ENCODE data around the gene AOAH. TPM values are rescaled to one million over a fixed set of nuclear protein-coding genes. Genes with fewer than 3 reads are reported as not detected.

AOAH gene
- total RNA-seq, 1 donor from 2014 or later, result not detected

DNA sequence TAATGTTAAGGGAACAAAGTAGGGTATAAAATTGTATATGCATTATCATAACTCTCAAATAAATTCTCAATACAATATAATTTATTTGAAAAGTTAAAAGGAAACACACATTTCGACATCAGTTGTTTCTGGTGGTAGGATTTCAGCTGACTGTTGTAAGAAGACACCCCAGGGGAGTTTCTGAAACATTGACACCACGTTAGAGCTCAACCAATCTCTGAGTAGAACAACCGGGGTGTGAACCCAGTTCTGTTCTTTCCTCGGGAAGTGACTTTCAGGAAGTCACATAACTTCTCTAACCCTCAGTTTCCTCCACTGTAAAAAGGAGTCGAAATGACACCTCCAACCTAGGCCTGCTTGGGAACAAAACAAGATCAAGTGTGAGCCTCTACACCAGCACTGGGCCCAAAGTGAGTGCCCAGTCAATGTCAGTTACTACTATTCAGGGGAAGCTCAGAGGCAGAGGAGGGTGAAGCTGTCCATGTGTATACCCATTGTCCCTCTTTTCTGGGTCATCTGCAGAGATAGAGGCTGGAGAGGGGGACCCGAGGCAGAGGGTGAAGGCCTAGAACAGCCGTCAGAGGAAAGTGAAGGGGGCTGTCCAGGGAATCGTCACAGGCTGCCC lies 67.1 kb downstream of the AOAH start:
- TF ChIP-seq, protein P1, sequence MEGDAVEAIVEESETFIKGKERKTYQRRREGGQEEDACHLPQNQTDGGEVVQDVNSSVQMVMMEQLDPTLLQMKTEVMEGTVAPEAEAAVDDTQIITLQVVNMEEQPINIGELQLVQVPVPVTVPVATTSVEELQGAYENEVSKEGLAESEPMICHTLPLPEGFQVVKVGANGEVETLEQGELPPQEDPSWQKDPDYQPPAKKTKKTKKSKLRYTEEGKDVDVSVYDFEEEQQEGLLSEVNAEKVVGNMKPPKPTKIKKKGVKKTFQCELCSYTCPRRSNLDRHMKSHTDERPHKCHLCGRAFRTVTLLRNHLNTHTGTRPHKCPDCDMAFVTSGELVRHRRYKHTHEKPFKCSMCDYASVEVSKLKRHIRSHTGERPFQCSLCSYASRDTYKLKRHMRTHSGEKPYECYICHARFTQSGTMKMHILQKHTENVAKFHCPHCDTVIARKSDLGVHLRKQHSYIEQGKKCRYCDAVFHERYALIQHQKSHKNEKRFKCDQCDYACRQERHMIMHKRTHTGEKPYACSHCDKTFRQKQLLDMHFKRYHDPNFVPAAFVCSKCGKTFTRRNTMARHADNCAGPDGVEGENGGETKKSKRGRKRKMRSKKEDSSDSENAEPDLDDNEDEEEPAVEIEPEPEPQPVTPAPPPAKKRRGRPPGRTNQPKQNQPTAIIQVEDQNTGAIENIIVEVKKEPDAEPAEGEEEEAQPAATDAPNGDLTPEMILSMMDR (conservative IDR thresholded peaks at IDR 0.05), result no peak
- H3K27me3 Mint-ChIP-seq (ENCODE audit: low read depth), result no peaks in the 10 kb centered on the region
- no peak for DNase-seq (ENCODE audit: low read depth, low spot score)
- H3K4me3 Mint-ChIP-seq, result no peak overlapping the region
- H3K4me1 Mint-ChIP-seq, result peaks cover 58% of the 10 kb centered on the region
- no peaks in the 10 kb centered on the region for H3K36me3 Mint-ChIP-seq (ENCODE audit: low read depth)
- H3K27ac Mint-ChIP-seq (ENCODE audit: unreplicated experiment), result no peak overlapping the region
- no peaks in the 10 kb centered on the region for H3K9me3 Mint-ChIP-seq

DNA sequence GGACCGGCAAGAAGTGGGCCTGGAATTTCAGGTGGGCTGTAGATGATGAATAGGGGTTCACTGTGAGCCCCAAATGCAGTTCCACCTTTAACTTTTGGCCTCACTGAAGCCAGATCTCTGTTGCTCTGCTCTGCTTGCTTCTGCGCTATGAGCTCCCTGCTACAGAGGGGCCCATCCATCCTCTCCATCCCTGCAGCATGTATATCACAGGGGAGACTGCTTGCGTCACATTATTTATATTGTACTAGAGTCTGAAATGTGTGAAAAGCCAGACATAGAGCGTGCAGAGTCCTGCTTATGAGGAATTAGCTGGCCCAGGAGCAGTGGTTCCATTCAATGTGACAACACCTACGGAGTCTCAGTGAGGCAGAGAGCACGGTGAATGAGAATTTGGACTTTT lies 69.9 kb downstream of the AOAH start:
- TF ChIP-seq, protein P1 (conservative IDR thresholded peaks at IDR 0.05), result no peak
- peak overlapping the region; percentile 13 for H3K4me3 Mint-ChIP-seq
- peaks cover 42% of the 10 kb centered on the region for H3K4me1 Mint-ChIP-seq
- DNase-seq (ENCODE audit: low read depth, low spot score), result no peak
- no peaks in the 10 kb centered on the region for H3K36me3 Mint-ChIP-seq (ENCODE audit: low read depth)
- no peaks in the 10 kb centered on the region for H3K27me3 Mint-ChIP-seq (ENCODE audit: low read depth)
- peak overlapping the region; percentile 84 for H3K27ac Mint-ChIP-seq (ENCODE audit: unreplicated experiment)
- no peaks in the 10 kb centered on the region for H3K9me3 Mint-ChIP-seq

DNA sequence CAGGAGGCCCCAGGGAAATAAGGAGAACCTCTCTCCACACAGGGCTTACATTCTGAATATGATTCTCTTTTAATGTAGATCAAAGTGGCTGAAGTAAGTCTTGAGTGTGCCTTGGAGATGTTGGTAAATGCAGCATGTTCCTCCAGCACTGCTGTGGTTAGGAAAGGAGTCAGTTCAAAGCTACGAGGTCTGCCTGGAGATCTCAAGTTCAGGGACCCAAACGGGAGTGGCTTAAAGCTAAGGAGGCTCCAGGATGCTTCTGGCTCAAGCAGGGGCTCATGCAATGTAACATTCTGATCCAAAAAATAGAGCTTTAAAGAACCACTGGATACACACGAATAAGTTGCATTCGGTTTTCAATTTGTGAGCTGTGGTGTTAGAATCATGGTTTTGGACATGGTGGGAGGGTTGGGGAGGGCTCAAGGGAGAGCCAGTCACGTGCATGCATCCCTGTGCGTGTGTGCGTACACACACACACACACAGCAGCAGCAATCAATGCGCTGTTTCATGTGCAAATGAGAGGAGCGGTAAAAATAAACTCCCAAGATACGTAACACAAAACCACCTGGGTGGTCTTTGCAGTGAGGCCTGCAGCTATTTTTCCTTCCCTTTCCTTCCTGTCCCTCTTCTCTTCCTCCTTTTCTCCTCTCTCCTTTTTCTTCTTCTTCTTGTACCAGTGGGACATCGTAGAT lies 70.5 kb downstream of the AOAH start:
- Mint-ChIP-seq H3K4me1 (peaks cover 36% of the 10 kb centered on the region), H3K4me3 (peak overlapping the region; percentile 13), H3K27me3 (ENCODE audit: low read depth) (no peaks in the 10 kb centered on the region), H3K36me3 (ENCODE audit: low read depth) (no peaks in the 10 kb centered on the region), H3K27ac (ENCODE audit: unreplicated experiment) (peak overlapping the region; percentile 84), H3K9me3 (no peaks in the 10 kb centered on the region)
- DNase-seq (ENCODE audit: low read depth, low spot score), result no peak
- TF ChIP-seq, protein P1 (conservative IDR thresholded peaks at IDR 0.05), result no peak

DNA sequence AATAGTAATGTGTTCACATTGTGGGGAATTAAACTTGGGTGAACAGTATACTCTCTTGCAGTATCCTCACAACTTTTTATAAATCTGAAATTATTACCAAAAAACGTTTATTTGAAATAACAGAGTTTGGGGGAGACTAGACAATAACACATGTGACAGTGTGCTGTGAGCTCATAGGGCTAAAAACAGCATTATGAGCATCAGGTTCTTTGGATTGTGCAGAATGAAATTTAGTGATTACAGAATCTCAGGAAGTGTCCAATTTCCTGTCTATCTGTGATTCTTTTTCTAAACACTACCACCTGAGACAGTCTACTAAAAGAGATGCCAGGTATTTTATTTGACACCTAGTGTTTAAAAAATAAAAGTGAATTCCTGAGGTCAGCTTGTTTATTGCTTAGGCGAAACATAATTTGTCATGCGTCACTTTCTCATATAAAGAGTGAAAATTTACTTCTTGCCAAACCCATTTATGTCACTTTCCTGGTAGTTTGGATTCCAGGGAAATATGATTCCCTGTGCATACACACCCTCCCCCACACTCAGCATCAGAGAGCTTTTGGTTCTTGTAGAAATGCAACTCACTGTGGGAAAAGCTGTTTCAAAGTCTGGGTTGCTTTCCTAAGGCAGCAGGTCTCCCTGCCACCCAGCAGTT lies 71.2 kb downstream of the AOAH start:
- TF ChIP-seq, protein P1 (conservative IDR thresholded peaks at IDR 0.05), result no peak
- Mint-ChIP-seq H3K27ac (ENCODE audit: unreplicated experiment) (no peak overlapping the region), H3K36me3 (ENCODE audit: low read depth) (no peaks in the 10 kb centered on the region), H3K9me3 (no peaks in the 10 kb centered on the region), H3K4me1 (peaks cover 30% of the 10 kb centered on the region), H3K4me3 (no peak overlapping the region), H3K27me3 (ENCODE audit: low read depth) (no peaks in the 10 kb centered on the region)
- DNase-seq (ENCODE audit: low read depth, low spot score), result no peak

DNA sequence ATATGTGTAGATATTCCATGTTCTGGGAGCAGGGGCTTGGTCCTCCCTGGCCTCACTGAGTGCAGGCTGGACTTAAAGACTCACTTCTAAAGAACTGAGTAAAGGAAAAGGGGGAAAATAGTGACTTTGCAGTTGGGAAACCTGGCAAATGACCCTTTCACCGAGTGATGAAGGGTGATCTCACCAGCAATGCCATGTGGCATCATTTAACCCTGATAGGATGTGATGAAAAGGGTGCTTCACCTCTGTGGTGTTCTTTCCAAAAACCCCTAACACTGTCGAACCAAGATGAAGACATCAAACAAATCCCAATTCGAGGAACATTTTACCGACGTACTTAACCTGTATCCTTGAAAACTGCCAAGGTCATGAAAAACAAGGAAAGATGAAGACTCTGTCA lies 71.9 kb downstream of the AOAH start:
- H3K4me3 Mint-ChIP-seq, result no peak overlapping the region
- H3K27me3 Mint-ChIP-seq (ENCODE audit: low read depth), result no peaks in the 10 kb centered on the region
- H3K36me3 Mint-ChIP-seq (ENCODE audit: low read depth), result no peaks in the 10 kb centered on the region
- H3K27ac Mint-ChIP-seq (ENCODE audit: unreplicated experiment), result no peak overlapping the region
- no peak for DNase-seq (ENCODE audit: low read depth, low spot score)
- TF ChIP-seq, protein P1 (conservative IDR thresholded peaks at IDR 0.05), result no peak
- H3K9me3 Mint-ChIP-seq, result no peaks in the 10 kb centered on the region
- H3K4me1 Mint-ChIP-seq, result peaks cover 30% of the 10 kb centered on the region
